Natural killer cell (primary cell): ENCODE data around the gene MOGAT3. TPM values are rescaled to one million over a fixed set of nuclear protein-coding genes. Genes with fewer than 3 reads are reported as not detected.

Source experiments
- ATAC-seq, 3 donors: fragments of 150-1000 bp in 2 of 3; fragments of 200-7000 bp in 1 of 3; cut with Tn5 transposase; 1 replicate in 1 of 3; 2 replicates in 2 of 3; pipeline ENCODE4 v1.10.0; 2021; ENCODE audit warnings: mild to moderate bottlenecking in 2 of 3, moderate library complexity in 2 of 3
- DNase-seq, 2 donors: peaks; one replicate each; pipeline versions ENCODE4 v3.0.0 to v3.0.0-alpha.2; 2013 to 2021; ENCODE audit warnings: mixed read lengths in 1 of 2
- H3K27ac ChIP-seq: one replicate; pipeline ENCODE4 v1.5.1; 2013; ENCODE audit warnings: mild to moderate bottlenecking, low read length
- H3K27me3 ChIP-seq: one replicate; pipeline ENCODE4 v1.6.1; 2013; ENCODE audit warnings: low read length; ENCODE audit not compliant: control insufficient read depth, insufficient read depth
- H3K36me3 ChIP-seq: one replicate; pipeline ENCODE4 v1.6.1; 2013; ENCODE audit warnings: low read length; ENCODE audit not compliant: control insufficient read depth, insufficient read depth
- H3K4me1 ChIP-seq: one replicate; pipeline ENCODE4 v1.6.1; 2013; ENCODE audit warnings: low read length; ENCODE audit not compliant: control insufficient read depth, insufficient read depth
- H3K4me3 ChIP-seq: one replicate; pipeline ENCODE4 v1.5.1; 2013; ENCODE audit warnings: low read length
- H3K9me3 ChIP-seq: one replicate; pipeline ENCODE4 v1.6.1; 2013; ENCODE audit warnings: low read length; ENCODE audit not compliant: control insufficient read depth, insufficient read depth
- H3K27ac Mint-ChIP-seq, 2 donors: one replicate each; pipeline ENCODE4 v1.8.0; 2022; ENCODE audit warnings: mild to moderate bottlenecking in 2 of 2, mixed read lengths in 2 of 2, moderate library complexity in 1 of 2
- H3K27me3 Mint-ChIP-seq, 2 donors: one replicate each; pipeline ENCODE4 v1.8.0; 2022; ENCODE audit warnings: low read depth in 2 of 2, mixed read lengths in 2 of 2
- H3K36me3 Mint-ChIP-seq: one replicate; pipeline ENCODE4 v1.8.0; 2022; ENCODE audit warnings: mixed read lengths
- H3K4me1 Mint-ChIP-seq, 2 donors: one replicate each; pipeline ENCODE4 v1.8.0; 2022; ENCODE audit warnings: mixed read lengths in 2 of 2
- H3K4me3 Mint-ChIP-seq: one replicate; pipeline ENCODE4 v1.8.0; 2022; ENCODE audit warnings: mild to moderate bottlenecking, moderate library complexity, mixed read lengths
- H3K9me3 Mint-ChIP-seq, 2 donors: one replicate each; pipeline ENCODE4 v1.8.0; 2022; ENCODE audit warnings: mixed read lengths in 2 of 2
- CTCF ChIP-seq: fragments of 200-600 bp; IDR thresholded peaks from one replicate; pipeline ENCODE4 v1.8.0; 2022; ENCODE audit warnings: antibody characterized with exemption
- WGBS: methylation state at CpG from one replicate; pipeline ENCODE4 v1.1.7; 2013; ENCODE audit warnings: missing lambda C conversion rate; ENCODE audit not compliant: insufficient coverage; 5-methylcytosine and 5-hydroxymethylcytosine counted together
- intact Hi-C: fragments of 100-400 bp; cut with micrococcal nuclease; formaldehyde crosslinking; loops from one replicate; pipeline ENCODE4 v1.14.2; 2022
- total RNA-seq, 4 donors: library from RNA; stranded (reverse); fragments of 120-200 nt in 1 of 4; gene quantifications; one replicate each; pipeline versions ENCODE4 v1.2.3 to v1.2.4, GENCODE V29; 2013 to 2022

MOGAT3 gene
- total RNA-seq, 3 donors from 2014 or later (not counting 1 experiment from before 2014, with no cell fraction given), result not detected

GRCh38 chr7:101210143-101210542 is 9.3 kb upstream of the MOGAT3 start:
- DNase-seq, result no peak
- no peak for TF ChIP-seq CTCF
- no peak overlapping the region for H3K4me3 ChIP-seq
- no peaks in the 10 kb centered on the region for H3K9me3 Mint-ChIP-seq
- no peaks in the 10 kb centered on the region for H3K4me1 ChIP-seq
- H3K27me3 ChIP-seq, result no peaks in the 10 kb centered on the region
- no peaks in the 10 kb centered on the region for H3K27me3 Mint-ChIP-seq
- no peak for ATAC-seq
- WGBS, result 96% methylated on average over 19 of the region's 19 CpGs
- intact Hi-C loops, result no loop called here
- H3K4me3 Mint-ChIP-seq, result no peak overlapping the region
- peaks cover 0 to 4% of the 10 kb centered on the region in 2 donors for H3K4me1 Mint-ChIP-seq
- H3K9me3 ChIP-seq, result no peaks in the 10 kb centered on the region
- peaks cover 24% of the 10 kb centered on the region for H3K36me3 ChIP-seq
- no peak overlapping the region for H3K27ac ChIP-seq
- no peaks in the 10 kb centered on the region for H3K36me3 Mint-ChIP-seq
- no peak overlapping the region for H3K27ac Mint-ChIP-seq

DNA sequence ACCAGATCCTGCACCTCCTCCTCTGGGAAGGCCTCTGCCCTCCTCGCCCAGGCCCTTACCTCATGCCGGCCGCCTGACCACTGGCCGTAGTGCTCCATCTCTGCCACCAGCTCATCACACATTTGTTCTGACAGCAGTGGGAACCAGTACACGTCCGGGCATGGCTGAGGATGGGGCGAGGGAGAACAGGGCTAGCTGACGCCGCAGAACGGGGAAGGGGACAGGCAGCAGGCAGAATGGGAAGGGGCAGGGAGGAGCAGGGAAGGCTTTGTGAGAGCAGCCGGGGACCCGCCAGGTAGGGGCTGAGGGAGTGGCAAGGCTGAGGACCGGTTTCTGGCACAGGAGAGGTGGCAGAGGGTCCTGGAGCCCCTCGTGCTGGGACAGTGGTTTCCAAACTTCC is 8.0 kb upstream of the MOGAT3 start:
- H3K27me3 Mint-ChIP-seq, result peaks cover 6% of the 10 kb centered on the region in 2 donors
- no peaks in the 10 kb centered on the region for H3K27me3 ChIP-seq
- H3K4me1 ChIP-seq, result peaks cover 5% of the 10 kb centered on the region
- peaks cover 19% of the 10 kb centered on the region for H3K36me3 ChIP-seq
- H3K9me3 Mint-ChIP-seq, result no peaks in the 10 kb centered on the region
- 98% methylated on average over 14 of the region's 14 CpGs for WGBS
- H3K4me3 ChIP-seq, result no peak overlapping the region
- TF ChIP-seq CTCF, result no peak
- peaks cover 0 to 4% of the 10 kb centered on the region in 2 donors for H3K4me1 Mint-ChIP-seq
- no peak overlapping the region for H3K27ac Mint-ChIP-seq
- ATAC-seq (no peak), DNase-seq (no peak)
- intact Hi-C loops, result no loop called here
- H3K36me3 Mint-ChIP-seq, result no peaks in the 10 kb centered on the region
- H3K27ac ChIP-seq, result no peak overlapping the region
- no peaks in the 10 kb centered on the region for H3K9me3 ChIP-seq
- H3K4me3 Mint-ChIP-seq, result no peak overlapping the region

DNA sequence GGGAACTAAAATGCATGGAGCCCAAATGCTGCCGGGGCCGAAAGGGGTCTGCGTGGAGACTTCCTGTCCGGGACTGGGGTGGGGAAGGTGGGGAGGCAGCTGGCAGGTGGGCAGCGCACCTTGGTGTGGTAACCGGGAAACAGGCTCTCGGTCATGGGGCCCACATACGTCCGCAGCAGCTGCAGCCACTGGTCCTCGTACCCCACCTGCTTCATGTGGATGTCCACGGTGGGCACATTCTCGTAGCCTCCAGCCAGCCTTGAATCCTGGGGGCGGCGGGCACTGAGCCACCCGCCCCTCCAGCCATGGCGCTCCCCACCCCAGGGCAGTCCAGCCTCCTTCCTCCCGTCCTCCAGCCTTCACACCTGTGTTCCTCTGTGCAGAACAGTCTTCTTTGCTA is 6.6 kb upstream of the MOGAT3 start:
- H3K4me1 Mint-ChIP-seq, result peaks cover 0 to 4% of the 10 kb centered on the region in 2 donors
- H3K27ac Mint-ChIP-seq, result no peak overlapping the region
- no peak overlapping the region for H3K4me3 Mint-ChIP-seq
- H3K27me3 Mint-ChIP-seq, result peaks cover 13 to 15% of the 10 kb centered on the region in 2 donors
- intact Hi-C loops, result no loop called here
- 95% methylated on average over 17 of the region's 17 CpGs for WGBS
- Histone ChIP-seq H3K36me3 (peaks cover 17% of the 10 kb centered on the region), H3K27ac (no peak overlapping the region), H3K4me1 (peaks cover 5% of the 10 kb centered on the region), H3K9me3 (no peaks in the 10 kb centered on the region), H3K4me3 (no peak overlapping the region), H3K27me3 (peaks cover 2% of the 10 kb centered on the region)
- H3K9me3 Mint-ChIP-seq, result no peaks in the 10 kb centered on the region
- no peaks in the 10 kb centered on the region for H3K36me3 Mint-ChIP-seq
- no peak for TF ChIP-seq CTCF
- no peak for DNase-seq
- ATAC-seq, result no peak

DNA sequence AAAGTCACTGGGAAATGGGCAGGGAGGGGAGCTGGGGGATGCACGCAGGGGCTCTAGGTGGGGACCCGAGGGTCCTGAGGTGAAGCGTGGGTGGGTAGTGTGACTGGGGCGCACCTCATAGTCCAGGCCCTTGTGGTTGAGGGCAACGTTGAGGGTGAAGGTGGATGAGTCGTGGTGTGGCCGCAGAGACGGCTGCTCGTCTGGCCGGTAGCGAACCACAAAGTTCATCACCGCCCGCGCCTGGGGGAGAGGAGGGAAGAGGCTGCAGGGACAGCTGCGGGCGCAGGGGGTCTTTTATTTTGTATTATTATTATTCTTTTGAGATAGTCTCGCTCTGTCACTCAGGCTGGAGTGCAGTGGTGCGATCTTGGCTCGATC is 5.8 kb upstream of the MOGAT3 start:
- TF ChIP-seq CTCF, result no peak
- 73% methylated on average over 19 of the region's 19 CpGs for WGBS
- Mint-ChIP-seq H3K4me3 (no peak overlapping the region), H3K27ac (no peak overlapping the region), H3K4me1 (peaks cover 0 to 4% of the 10 kb centered on the region in 2 donors), H3K27me3 (peaks cover 15 to 16% of the 10 kb centered on the region in 2 donors), H3K9me3 (no peaks in the 10 kb centered on the region), H3K36me3 (no peaks in the 10 kb centered on the region)
- Histone ChIP-seq H3K36me3 (peaks cover 12% of the 10 kb centered on the region), H3K27me3 (peaks cover 4% of the 10 kb centered on the region), H3K27ac (no peak overlapping the region), H3K9me3 (no peaks in the 10 kb centered on the region), H3K4me1 (peaks cover 9% of the 10 kb centered on the region), H3K4me3 (no peak overlapping the region)
- ATAC-seq, result no peak
- intact Hi-C loops, result no loop called here
- no peak for DNase-seq
